DOHH2 (cell line): ENCODE measurements around the gene FAM219A.
"Not testable (repeated sequence)": the region's sequence is repeated elsewhere in the genome, so short reads cannot be mapped to it uniquely, and the experiment has no call there.

ENCODE experiments used
- H3F3A ChIP-seq: fragments of 200-600 bp; sonication (generic), shearing (Covaris generic); 2 replicates; pipeline ENCODE4 v1.6.0; 2016; ENCODE audit warnings: antibody characterized with exemption, mild to moderate bottlenecking; ENCODE audit not compliant: control insufficient read depth, insufficient read depth
- H3K27ac ChIP-seq: fragments of 200-600 bp; sonication (generic); 2 replicates; pipeline ENCODE4 v1.5.1; 2014; ENCODE audit warnings: low read depth, mild to moderate bottlenecking, low read length, moderate library complexity
- H3K27me3 ChIP-seq: fragments of 200-600 bp; sonication (generic); 2 replicates; pipeline ENCODE4 v1.6.1; 2014; ENCODE audit warnings: mild to moderate bottlenecking, low read length, mixed read lengths; ENCODE audit not compliant: control insufficient read depth
- H3K36me3 ChIP-seq: fragments of 200-600 bp; sonication (generic); 2 replicates; pipeline ENCODE4 v1.6.1; 2014; ENCODE audit warnings: mild to moderate bottlenecking, low read length, moderate library complexity, mixed read lengths; ENCODE audit not compliant: control insufficient read depth
- H3K4me1 ChIP-seq: fragments of 200-600 bp; sonication (generic); 2 replicates; pipeline ENCODE4 v1.6.1; 2014; ENCODE audit warnings: mild to moderate bottlenecking, low read length, mixed read lengths; ENCODE audit not compliant: control insufficient read depth
- H3K4me2 ChIP-seq: fragments of 200-600 bp; sonication (generic); 2 replicates; pipeline ENCODE4 v1.6.0; 2014; ENCODE audit warnings: mild to moderate bottlenecking, low read length, moderate library complexity
- H3K4me3 ChIP-seq: fragments of 200-600 bp; sonication (generic); 2 replicates; pipeline ENCODE4 v1.5.1; 2014; ENCODE audit warnings: mild to moderate bottlenecking, low read length, mixed read lengths
- H3K79me2 ChIP-seq: fragments of 200-600 bp; sonication (generic); 2 replicates; pipeline ENCODE4 v1.6.1; 2014; ENCODE audit warnings: mild to moderate bottlenecking, low read length, mixed read lengths; ENCODE audit not compliant: control insufficient read depth
- H3K9me2 ChIP-seq: fragments of 200-600 bp; sonication (generic); replicated peaks from 2 replicates; pipeline ENCODE4 v1.6.1; 2014; ENCODE audit warnings: mild to moderate bottlenecking, low read length, mixed read lengths; ENCODE audit not compliant: control insufficient read depth
- H3K9me3 ChIP-seq: fragments of 200-600 bp; sonication (generic); 2 replicates; pipeline ENCODE4 v1.6.1; 2014; ENCODE audit warnings: antibody characterized with exemption, low read length, mixed read lengths; ENCODE audit not compliant: control insufficient read depth, insufficient read depth
- H4K20me1 ChIP-seq: fragments of 200-600 bp; sonication (generic); 2 replicates; pipeline ENCODE4 v1.6.0; 2014; ENCODE audit warnings: low read depth, mild to moderate bottlenecking, antibody characterized with exemption, low read length, moderate library complexity; ENCODE audit not compliant: control insufficient read depth, insufficient read depth
- EZH2phosphoT487 ChIP-seq: fragments of 200-600 bp; sonication (generic); IDR thresholded peaks from 2 replicates; pipeline ENCODE4 v1.6.1; 2017; ENCODE audit warnings: borderline replicate concordance, mild to moderate bottlenecking, antibody characterized with exemption, low read length, moderate library complexity, mixed read lengths
- TF ChIP-seq, protein P1 (sequence below): fragments of 200-600 bp; sonication (generic); IDR thresholded peaks from one replicate; pipeline ENCODE4 v1.5.1; 2014; ENCODE audit warnings: antibody characterized with exemption, mild to moderate bottlenecking, low read depth, low read length; ENCODE audit not compliant: poor library complexity, severe bottlenecking

FAM219A gene

DNA sequence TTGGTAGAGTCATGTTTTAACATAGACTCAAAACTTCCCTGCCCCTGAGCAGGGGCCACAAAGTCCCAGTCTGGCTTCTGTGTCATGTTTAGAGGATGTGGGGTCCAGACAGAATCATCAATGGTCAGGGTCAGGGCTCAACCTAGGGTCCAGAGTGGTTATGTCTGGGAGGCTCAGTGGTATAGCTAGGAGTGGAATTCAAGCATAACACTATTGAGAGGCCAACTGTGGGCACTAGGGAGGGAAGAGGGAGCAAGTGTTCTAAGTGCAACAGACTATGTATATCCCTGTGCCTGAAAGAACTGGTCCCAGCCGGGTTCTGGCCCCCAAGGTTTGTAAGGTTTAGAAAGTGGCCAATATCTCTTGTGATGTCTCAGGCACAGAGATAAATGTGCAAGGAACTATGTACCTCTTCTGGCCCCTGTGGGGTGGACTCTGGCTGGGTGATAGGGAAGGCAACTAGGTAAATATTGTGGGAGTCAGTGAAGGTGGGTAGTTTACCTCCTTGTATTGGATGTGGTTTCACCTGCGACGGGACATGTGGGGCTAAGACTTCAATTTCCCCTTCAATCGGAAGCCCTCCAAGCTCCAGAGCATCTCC lies 95.7 kb downstream of the FAM219A start:
- H3K4me2 ChIP-seq: no peak overlapping the region

GRCh38 chr9:34352957-34353356 lies 105.4 kb downstream of the FAM219A start:
- H4K20me1 ChIP-seq, H3F3A ChIP-seq, H3K9me2 ChIP-seq, H3K27ac ChIP-seq, H3K4me3 ChIP-seq, H3K79me2 ChIP-seq, H3K9me3 ChIP-seq, H3K4me1 ChIP-seq, H3K36me3 ChIP-seq, H3K4me2 ChIP-seq, H3K27me3 ChIP-seq: not testable (repeated sequence)

More for the DNA sequence above, 95.7 kb downstream of the FAM219A start:
- no peaks in the 10 kb centered on the region for H3F3A ChIP-seq
- H3K9me3 ChIP-seq: no peaks in the 10 kb centered on the region; the same call in 1 of the 2 replicates
- H3K4me1 ChIP-seq: no peaks in the 10 kb centered on the region
- no peak overlapping the region for H3K27ac ChIP-seq
- TF ChIP-seq, protein P1, sequence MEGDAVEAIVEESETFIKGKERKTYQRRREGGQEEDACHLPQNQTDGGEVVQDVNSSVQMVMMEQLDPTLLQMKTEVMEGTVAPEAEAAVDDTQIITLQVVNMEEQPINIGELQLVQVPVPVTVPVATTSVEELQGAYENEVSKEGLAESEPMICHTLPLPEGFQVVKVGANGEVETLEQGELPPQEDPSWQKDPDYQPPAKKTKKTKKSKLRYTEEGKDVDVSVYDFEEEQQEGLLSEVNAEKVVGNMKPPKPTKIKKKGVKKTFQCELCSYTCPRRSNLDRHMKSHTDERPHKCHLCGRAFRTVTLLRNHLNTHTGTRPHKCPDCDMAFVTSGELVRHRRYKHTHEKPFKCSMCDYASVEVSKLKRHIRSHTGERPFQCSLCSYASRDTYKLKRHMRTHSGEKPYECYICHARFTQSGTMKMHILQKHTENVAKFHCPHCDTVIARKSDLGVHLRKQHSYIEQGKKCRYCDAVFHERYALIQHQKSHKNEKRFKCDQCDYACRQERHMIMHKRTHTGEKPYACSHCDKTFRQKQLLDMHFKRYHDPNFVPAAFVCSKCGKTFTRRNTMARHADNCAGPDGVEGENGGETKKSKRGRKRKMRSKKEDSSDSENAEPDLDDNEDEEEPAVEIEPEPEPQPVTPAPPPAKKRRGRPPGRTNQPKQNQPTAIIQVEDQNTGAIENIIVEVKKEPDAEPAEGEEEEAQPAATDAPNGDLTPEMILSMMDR: no peak
- no peak for TF ChIP-seq EZH2phosphoT487
- H3K36me3 ChIP-seq: no peaks in the 10 kb centered on the region
- H3K9me2 ChIP-seq: no peaks in the 10 kb centered on the region
- no peaks in the 10 kb centered on the region for H3K79me2 ChIP-seq
- H4K20me1 ChIP-seq: no peaks in the 10 kb centered on the region
- H3K4me3 ChIP-seq: no peak overlapping the region
- H3K27me3 ChIP-seq: no peaks in the 10 kb centered on the region

GRCh38 chr9:34352122-34352652 lies 106.2 kb downstream of the FAM219A start:
- not testable (repeated sequence) for H3K4me1 ChIP-seq, H4K20me1 ChIP-seq, H3K4me3 ChIP-seq, H3K79me2 ChIP-seq, H3K9me2 ChIP-seq, H3K9me3 ChIP-seq, H3K4me2 ChIP-seq, H3F3A ChIP-seq, H3K27me3 ChIP-seq, H3K27ac ChIP-seq, H3K36me3 ChIP-seq

DNA sequence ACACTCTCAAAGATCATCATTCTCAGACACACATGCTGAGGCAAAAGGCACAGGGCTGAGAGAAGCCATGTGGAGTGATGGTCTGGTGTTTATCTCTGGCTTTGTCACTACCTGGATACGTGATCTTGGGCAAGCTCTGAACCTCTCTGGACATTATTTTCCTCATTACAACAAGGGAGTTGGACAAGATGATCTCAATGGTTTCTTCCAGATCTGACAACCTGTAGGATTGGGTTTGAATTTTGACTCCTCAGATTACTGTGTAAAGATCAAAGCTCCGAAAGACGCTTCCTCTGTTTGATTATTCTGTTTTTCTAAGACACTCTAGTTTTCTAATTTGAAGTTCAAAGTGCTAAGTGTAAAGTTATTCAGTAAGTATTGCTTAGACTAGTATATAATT lies 109.0 kb downstream of the FAM219A start:
- H3K27ac ChIP-seq: no peak overlapping the region
- H3K27me3 ChIP-seq: no peaks in the 10 kb centered on the region
- H3K4me3 ChIP-seq: no peak overlapping the region
- H3K4me2 ChIP-seq: no peak overlapping the region
- no peaks in the 10 kb centered on the region for H3K9me2 ChIP-seq
- no peak for TF ChIP-seq EZH2phosphoT487
- TF ChIP-seq, protein P1: no peak
- no peaks in the 10 kb centered on the region for H3K4me1 ChIP-seq
- no peaks in the 10 kb centered on the region for H3F3A ChIP-seq
- H3K79me2 ChIP-seq: no peaks in the 10 kb centered on the region
- H4K20me1 ChIP-seq: no peaks in the 10 kb centered on the region
- H3K36me3 ChIP-seq: no peaks in the 10 kb centered on the region
- H3K9me3 ChIP-seq: no peaks in the 10 kb centered on the region
